ENCODE data around the gene PLB1. TPM values are rescaled to one million over a fixed set of nuclear protein-coding genes. Genes with fewer than 3 reads are reported as not detected.

The PLB1 gene
- total RNA-seq, 2 donors from 2014 or later: 2.1 to 3.0 TPM

DNA sequence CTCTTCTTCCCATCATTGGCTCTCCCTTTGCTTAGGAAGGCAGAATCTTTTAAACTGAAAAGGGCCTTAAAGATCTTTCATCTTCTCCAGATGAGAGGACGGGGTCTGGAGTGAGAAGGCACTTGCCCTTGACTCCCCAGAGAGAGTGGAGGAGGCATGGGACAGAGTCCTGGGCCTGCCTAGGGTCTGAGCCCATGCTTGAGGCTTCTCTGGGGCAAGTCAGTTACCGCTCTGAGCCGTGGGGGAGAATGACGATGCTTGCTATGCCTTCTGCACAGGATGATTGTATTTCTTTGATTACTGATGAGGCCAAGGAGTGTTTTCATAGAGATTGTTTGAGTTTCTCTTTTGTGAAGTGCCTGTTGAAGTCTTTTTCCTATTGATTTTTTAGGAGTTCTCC, 921 bp downstream of the PLB1 start:
- no peaks in the 10 kb centered on the region for H3K36me3 ChIP-seq
- H3K4me3 ChIP-seq: no peak overlapping the region
- H3K9me3 ChIP-seq: no peaks in the 10 kb centered on the region

DNA sequence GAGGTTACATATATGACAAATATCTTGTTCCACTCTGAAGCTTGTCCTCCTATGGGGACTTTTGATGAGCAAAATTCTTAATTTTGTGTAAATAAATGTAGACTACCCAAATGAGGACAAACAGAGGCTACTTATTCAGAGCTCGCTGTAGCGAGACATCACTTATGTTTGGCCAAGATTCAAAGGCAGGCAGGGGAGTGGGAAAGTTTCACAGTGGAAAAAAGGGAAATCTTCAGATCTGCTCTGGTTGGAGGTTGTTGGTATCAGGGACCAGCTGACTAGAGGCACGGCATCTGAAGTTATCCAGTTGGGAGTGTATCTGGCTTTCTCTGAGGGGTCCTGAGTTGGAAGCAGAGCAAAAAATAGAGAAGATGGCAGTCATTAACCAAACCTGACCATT, 1.3 kb downstream of the PLB1 start:
- H3K27ac ChIP-seq: no peak overlapping the region
- no peak for DNase-seq (ENCODE audit: low spot score)
- H3K4me3 ChIP-seq: no peak overlapping the region
- no peaks in the 10 kb centered on the region for H3K4me1 ChIP-seq
- no peaks in the 10 kb centered on the region for H3K27me3 ChIP-seq
- no peaks in the 10 kb centered on the region for H3K9me3 ChIP-seq
- no peaks in the 10 kb centered on the region for H3K36me3 ChIP-seq
- TF ChIP-seq, protein P1, sequence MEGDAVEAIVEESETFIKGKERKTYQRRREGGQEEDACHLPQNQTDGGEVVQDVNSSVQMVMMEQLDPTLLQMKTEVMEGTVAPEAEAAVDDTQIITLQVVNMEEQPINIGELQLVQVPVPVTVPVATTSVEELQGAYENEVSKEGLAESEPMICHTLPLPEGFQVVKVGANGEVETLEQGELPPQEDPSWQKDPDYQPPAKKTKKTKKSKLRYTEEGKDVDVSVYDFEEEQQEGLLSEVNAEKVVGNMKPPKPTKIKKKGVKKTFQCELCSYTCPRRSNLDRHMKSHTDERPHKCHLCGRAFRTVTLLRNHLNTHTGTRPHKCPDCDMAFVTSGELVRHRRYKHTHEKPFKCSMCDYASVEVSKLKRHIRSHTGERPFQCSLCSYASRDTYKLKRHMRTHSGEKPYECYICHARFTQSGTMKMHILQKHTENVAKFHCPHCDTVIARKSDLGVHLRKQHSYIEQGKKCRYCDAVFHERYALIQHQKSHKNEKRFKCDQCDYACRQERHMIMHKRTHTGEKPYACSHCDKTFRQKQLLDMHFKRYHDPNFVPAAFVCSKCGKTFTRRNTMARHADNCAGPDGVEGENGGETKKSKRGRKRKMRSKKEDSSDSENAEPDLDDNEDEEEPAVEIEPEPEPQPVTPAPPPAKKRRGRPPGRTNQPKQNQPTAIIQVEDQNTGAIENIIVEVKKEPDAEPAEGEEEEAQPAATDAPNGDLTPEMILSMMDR (IDR thresholded peaks at IDR 0.05): no peak

More for the DNA sequence above, 921 bp downstream of the PLB1 start:
- no peaks in the 10 kb centered on the region for H3K27me3 ChIP-seq
- H3K4me1 ChIP-seq: no peaks in the 10 kb centered on the region
- no peak for DNase-seq (ENCODE audit: low spot score)
- TF ChIP-seq, protein P1 (IDR thresholded peaks at IDR 0.05): no peak
- H3K27ac ChIP-seq: no peak overlapping the region

DNA sequence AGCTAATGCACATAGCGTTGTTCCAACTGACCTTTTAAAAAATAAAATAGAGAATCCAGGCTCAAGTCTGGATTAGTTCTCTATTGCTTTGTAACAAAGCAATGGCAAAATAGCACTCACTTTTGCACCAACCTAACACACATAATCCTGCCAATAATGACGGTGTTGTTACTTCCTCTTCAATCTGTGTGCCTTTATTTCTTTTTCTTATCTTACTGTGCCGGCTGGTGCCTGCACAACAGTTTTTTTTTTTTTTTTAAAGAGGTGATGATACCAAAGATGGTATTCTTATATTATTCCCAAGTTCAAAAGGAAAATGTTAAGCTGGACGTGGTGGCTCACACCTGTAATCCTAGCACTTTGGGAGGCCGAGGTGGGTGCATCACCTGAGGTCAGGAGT, 3.4 kb downstream of the PLB1 start:
- no peaks in the 10 kb centered on the region for H3K9me3 ChIP-seq
- no peaks in the 10 kb centered on the region for H3K36me3 ChIP-seq
- no peaks in the 10 kb centered on the region for H3K4me1 ChIP-seq
- H3K27ac ChIP-seq: no peak overlapping the region
- no peaks in the 10 kb centered on the region for H3K27me3 ChIP-seq
- TF ChIP-seq, protein P1 (IDR thresholded peaks at IDR 0.05): no peak
- no peak overlapping the region for H3K4me3 ChIP-seq
- DNase-seq (ENCODE audit: low spot score): no peak

DNA sequence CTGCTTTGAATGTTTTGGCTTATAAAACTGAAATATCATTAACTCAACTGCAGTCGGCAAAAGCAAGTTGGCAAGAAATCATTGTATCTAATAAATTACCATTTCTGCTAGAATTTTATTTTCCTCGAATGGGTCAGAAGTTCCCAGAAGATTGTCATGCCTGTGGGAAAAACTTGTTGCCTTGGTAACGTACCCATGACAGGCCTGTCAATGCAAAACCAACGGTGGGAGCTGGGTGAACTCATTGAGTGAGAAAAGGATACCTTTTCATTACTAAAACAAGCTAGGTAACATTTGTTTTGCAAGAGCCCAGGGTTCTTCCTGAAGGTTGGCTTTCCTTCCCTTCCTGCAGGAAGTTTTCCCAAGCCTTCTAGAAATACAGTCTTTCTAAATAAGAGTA, 9.5 kb downstream of the PLB1 start:
- DNase-seq (ENCODE audit: low spot score): no peak
- Histone ChIP-seq H3K36me3 (no peaks in the 10 kb centered on the region), H3K4me3 (no peak overlapping the region), H3K4me1 (no peaks in the 10 kb centered on the region), H3K27ac (no peak overlapping the region), H3K27me3 (no peaks in the 10 kb centered on the region), H3K9me3 (no peaks in the 10 kb centered on the region)
- TF ChIP-seq, protein P1 (IDR thresholded peaks at IDR 0.05): no peak

DNA sequence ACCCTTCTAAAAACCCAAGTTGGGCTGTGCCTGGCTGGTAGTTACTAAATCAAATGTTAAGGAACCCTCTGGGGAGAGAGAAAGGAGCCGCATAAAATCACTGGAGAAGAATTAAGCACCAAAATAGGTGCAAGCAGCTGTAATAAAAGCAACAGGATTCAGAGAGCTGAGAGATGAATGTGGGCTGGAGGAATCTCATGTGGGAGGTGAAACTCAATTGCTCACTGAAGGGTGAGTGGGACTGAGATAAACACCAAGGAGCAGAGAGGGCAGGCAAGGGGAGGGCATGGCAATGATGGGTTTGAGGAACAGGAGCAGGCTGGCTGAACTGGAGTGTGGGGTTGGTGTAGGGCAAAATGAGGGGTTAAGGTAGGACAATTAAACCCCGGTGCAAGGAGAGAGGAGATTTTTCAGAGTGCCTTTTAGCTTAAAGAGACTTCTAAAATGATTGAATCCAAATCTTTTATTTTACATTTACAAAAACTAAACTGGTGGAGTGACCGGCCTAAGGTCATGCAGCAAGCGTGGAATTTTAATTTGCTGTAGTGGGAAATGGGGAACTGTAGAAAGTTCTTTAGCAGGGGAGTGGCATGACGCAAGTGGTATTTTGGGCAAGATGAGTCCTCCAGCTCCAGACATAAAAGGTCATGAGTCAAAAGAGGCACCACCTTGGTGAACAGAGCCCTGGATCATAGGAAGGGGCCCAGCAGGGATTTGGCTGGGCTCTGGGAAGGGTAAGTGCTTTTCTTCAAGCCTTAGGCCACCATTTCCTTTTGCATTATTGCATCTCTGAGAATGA, 10.5 kb downstream of the PLB1 start:
- Histone ChIP-seq H3K4me3 (no peak overlapping the region), H3K27me3 (no peaks in the 10 kb centered on the region), H3K36me3 (no peaks in the 10 kb centered on the region), H3K27ac (no peak overlapping the region), H3K9me3 (no peaks in the 10 kb centered on the region), H3K4me1 (no peaks in the 10 kb centered on the region)
- TF ChIP-seq, protein P1 (IDR thresholded peaks at IDR 0.05): no peak
- no peak for DNase-seq (ENCODE audit: low spot score)

Measured in right atrium auricular region (tissue), 2 donors.